ENCODE data around the gene TAS2R1.

Gene TAS2R1, protein sequence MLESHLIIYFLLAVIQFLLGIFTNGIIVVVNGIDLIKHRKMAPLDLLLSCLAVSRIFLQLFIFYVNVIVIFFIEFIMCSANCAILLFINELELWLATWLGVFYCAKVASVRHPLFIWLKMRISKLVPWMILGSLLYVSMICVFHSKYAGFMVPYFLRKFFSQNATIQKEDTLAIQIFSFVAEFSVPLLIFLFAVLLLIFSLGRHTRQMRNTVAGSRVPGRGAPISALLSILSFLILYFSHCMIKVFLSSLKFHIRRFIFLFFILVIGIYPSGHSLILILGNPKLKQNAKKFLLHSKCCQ

DNA sequence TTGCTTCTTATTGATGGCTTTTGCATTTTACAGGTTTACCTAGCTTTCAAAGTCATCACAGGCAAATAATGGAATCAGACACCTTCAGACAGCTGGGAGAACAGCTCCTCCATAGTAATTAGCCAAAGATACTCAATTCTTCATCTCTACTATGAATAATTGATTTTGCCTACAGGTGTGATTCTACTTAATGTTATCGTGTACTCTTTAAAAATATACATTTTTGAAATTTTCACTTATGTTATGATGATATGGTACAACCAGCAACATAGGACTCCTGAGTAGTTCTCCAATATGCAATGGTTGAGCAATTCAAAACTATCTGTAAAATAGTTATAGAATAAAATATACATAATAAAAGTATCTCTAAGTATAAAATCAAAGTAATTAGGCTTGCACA lies at the start of gene TAS2R1:
Gene TAS2R1, minus strand, starts transcription at position 101 of the 400 bp plus-strand sequence. CDS start 319 bp downstream, outside the sequence.
- Mint-ChIP-seq H3K9me3 (peaks cover 3% of the 10 kb centered on the region), H3K4me3 (no peak within 1 kb of the TSS), H3K4me1 (no peaks in the 10 kb centered on the region), H3K36me3 (no peaks in the 10 kb centered on the region), H3K27me3 (no peaks in the 10 kb centered on the region), H3K27ac (no peak within 1 kb of the TSS)

DNA sequence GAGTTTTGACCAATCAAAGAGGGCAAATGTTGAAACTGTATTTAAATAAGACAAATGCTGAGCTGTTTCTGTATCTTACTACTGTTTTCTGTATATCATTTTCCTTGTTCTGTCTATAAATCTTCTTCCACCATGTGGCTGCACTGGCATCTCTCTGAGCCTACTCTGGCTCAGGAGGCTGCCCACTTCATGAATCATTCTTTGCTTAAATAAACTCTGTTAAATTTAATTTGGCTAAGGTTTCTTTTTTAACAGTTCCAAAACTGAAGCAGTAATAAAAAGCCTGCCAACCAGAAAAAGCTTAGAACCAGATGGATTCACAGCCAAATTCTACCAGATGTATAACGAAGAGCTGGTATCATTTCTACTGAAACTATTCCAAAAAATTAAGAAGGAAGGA lies 40.2 kb upstream of the TAS2R1 start:
- Mint-ChIP-seq H3K36me3 (no peaks in the 10 kb centered on the region), H3K27ac (no peak overlapping the region), H3K9me3 (peaks cover 9% of the 10 kb centered on the region), H3K4me1 (no peaks in the 10 kb centered on the region), H3K27me3 (no peaks in the 10 kb centered on the region), H3K4me3 (no peak overlapping the region)

DNA sequence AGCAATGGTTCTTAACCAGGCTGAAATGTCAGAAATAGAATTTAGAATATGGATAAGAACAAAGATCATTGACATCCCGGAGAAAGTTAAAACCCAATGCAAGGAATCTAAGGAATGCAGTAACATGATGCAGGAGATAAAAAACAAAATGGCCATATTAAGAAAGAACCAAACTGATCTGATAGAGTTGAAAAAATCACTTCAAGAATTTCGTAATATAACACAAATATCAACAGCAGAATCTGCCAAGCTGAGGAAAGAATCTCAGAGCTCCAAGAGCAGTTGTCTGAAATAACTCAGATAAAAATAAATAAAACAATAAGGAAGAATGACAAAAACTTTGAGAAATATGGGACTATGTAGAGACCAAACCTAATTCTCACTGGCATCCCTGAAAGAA lies 37.8 kb upstream of the TAS2R1 start:
- Mint-ChIP-seq H3K9me3 (peaks cover 9% of the 10 kb centered on the region), H3K4me3 (no peak overlapping the region), H3K36me3 (no peaks in the 10 kb centered on the region), H3K4me1 (no peaks in the 10 kb centered on the region), H3K27ac (no peak overlapping the region), H3K27me3 (no peaks in the 10 kb centered on the region)

DNA sequence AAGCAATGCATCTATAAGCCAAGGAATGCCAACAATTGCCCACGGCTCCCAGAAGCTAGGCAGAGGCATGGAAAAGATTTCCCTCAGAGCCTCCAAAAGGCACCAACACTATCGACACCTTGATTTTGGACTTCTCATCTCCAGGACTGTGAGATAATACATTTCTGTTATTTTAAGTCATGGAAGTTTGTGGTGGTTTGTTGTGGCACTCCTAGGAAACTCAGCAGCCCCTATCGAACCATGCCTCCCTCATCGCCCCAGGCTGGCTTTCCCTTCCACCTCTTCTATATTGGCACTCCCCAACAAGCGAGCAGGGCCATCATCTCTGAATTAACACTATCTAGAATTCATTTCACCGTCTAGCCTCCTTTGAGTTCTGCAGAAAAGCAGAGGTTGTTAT lies 33.7 kb upstream of the TAS2R1 start:
- Mint-ChIP-seq H3K27me3 (no peaks in the 10 kb centered on the region), H3K27ac (no peak overlapping the region), H3K36me3 (no peaks in the 10 kb centered on the region), H3K9me3 (no peaks in the 10 kb centered on the region), H3K4me1 (no peaks in the 10 kb centered on the region), H3K4me3 (no peak overlapping the region)

DNA sequence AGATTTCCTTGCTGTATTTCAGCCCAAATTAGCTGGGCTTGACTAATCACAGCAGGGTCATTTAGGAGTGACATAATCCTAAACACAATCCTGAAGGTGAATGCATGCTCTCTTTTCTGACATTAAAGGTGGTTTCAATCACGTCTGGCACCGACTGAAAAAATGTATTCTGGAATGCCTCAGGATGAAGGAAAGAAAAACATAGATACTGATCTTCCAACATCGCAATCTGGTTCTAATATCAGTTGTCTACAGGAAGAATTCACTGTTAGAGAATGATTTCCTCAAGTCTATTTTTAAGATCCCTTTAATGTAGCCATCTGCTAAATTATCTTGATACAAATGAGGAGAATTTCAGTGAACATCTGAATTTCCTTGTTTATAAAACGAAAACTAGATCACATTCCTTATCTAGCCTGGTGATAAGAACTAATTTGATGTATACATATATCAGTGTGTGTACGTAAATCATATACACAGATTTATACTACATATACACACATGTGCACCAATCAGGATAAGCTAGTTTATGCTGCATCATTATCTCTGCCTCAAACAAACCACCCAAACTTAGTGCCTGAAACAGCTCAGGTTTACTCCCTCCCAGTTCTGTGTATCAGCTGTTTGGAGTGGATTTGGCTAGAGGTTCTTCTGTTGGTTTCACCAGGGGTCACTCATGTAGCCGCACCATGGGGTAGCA lies 31.3 kb upstream of the TAS2R1 start:
- no peaks in the 10 kb centered on the region for H3K36me3 Mint-ChIP-seq
- H3K4me1 Mint-ChIP-seq: no peaks in the 10 kb centered on the region
- no peak overlapping the region for H3K27ac Mint-ChIP-seq
- H3K9me3 Mint-ChIP-seq: no peaks in the 10 kb centered on the region
- no peak overlapping the region for H3K4me3 Mint-ChIP-seq
- no peaks in the 10 kb centered on the region for H3K27me3 Mint-ChIP-seq

DNA sequence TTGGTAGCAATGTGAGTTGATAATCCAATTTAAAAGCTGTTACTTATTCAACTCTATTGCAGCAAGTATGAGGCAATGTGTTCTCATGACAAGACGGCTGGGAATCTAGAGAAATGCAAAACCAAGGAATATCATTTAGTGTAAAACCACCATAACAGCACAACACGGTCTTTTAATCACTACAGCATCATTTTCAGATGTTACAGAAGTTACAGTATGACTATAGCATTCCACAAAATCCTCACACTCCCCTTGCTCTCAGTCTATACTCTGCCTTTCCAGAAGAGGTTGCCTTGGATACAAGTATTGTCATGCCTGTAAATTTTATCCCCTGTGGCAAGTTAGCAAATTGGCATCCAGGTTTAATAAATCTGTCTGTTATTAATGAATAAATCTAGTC lies 28.6 kb upstream of the TAS2R1 start:
- H3K4me1 Mint-ChIP-seq: no peaks in the 10 kb centered on the region
- H3K4me3 Mint-ChIP-seq: no peak overlapping the region
- H3K27me3 Mint-ChIP-seq: no peaks in the 10 kb centered on the region
- H3K27ac Mint-ChIP-seq: no peak overlapping the region
- H3K36me3 Mint-ChIP-seq: no peaks in the 10 kb centered on the region
- no peaks in the 10 kb centered on the region for H3K9me3 Mint-ChIP-seq

DNA sequence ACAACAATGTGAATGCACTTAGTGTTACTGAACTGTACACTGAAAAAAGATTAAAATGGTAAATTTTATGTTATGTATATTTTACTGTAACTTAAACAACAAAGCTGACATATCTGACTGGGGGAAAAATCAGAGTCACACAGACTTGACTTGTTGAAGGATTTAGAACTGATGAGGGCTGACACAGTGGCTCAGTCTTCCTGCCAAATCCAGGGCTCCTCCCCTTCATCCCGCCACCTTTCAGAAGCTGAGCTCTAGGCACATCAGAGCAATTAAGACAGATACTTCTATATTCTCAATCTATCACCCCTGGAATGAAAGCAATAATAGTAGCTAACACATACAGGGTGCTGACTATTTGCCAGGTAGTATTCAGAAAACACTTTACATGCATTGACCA lies 27.7 kb upstream of the TAS2R1 start:
- no peaks in the 10 kb centered on the region for H3K4me1 Mint-ChIP-seq
- H3K27me3 Mint-ChIP-seq: no peaks in the 10 kb centered on the region
- H3K4me3 Mint-ChIP-seq: no peak overlapping the region
- no peak overlapping the region for H3K27ac Mint-ChIP-seq
- no peaks in the 10 kb centered on the region for H3K9me3 Mint-ChIP-seq
- H3K36me3 Mint-ChIP-seq: no peaks in the 10 kb centered on the region

DNA sequence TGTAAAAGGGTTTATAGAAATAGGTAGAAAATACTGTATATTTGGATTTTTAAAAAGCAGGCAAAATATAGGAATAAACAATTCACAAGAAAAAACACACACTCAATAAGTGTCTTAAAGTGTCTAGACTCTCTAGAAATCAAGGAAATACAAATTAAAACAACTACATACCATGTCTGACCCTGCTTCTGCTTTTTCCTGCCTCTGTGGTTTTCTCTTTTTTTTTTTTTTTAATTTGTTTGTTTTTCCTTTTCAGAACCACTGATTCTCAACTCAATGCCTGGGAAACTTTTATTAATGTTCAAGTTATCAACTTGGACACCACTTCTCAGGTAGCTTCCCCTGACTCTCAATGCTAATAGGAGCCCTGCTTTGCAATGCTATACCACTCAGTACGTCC lies 25.5 kb upstream of the TAS2R1 start:
- Mint-ChIP-seq H3K27ac (no peak overlapping the region), H3K27me3 (no peaks in the 10 kb centered on the region), H3K4me3 (no peak overlapping the region), H3K36me3 (no peaks in the 10 kb centered on the region), H3K4me1 (no peaks in the 10 kb centered on the region), H3K9me3 (no peaks in the 10 kb centered on the region)

DNA sequence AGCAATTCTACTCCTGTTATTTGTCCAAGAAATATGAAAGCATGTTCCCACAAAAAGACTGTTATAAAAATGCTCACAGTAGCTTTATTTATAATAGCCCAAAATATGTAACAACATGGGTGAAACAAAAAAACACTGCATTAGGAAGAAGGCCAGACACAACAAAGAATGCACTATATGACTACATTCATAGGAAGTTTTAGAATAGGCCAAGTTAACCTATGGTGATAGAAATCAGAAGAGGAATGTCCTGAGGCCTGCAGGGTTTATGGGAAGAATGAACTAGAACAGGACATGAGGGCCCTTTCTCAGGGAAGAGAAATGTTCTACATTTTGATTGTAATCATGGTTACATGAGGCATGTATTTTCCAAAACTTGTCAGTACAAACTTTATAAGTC lies 24.7 kb upstream of the TAS2R1 start:
- no peaks in the 10 kb centered on the region for H3K36me3 Mint-ChIP-seq
- H3K9me3 Mint-ChIP-seq: no peaks in the 10 kb centered on the region
- H3K27me3 Mint-ChIP-seq: no peaks in the 10 kb centered on the region
- no peaks in the 10 kb centered on the region for H3K4me1 Mint-ChIP-seq
- H3K4me3 Mint-ChIP-seq: no peak overlapping the region
- H3K27ac Mint-ChIP-seq: no peak overlapping the region

DNA sequence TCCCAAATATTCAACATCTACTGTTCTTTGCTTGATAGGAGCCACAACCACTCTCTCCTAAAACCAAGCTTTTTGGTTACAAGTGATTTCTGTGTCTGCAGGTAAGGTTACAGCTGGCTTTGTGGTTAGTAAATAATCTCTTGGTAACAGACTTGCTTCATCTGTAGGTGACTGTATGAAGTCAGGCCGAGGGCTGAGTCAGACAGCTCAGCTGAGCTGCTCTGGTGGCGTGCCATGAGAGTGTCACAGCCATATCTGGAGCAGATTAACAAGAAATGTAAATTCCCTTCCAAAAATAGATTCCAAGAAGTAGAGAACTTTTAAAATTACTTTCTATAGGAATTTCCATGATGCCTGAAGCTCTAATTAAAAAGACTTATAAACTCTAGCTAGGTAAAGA lies 23.7 kb upstream of the TAS2R1 start:
- Mint-ChIP-seq H3K36me3 (no peaks in the 10 kb centered on the region), H3K4me1 (no peaks in the 10 kb centered on the region), H3K27ac (no peak overlapping the region), H3K27me3 (no peaks in the 10 kb centered on the region), H3K4me3 (no peak overlapping the region), H3K9me3 (no peaks in the 10 kb centered on the region)

DNA sequence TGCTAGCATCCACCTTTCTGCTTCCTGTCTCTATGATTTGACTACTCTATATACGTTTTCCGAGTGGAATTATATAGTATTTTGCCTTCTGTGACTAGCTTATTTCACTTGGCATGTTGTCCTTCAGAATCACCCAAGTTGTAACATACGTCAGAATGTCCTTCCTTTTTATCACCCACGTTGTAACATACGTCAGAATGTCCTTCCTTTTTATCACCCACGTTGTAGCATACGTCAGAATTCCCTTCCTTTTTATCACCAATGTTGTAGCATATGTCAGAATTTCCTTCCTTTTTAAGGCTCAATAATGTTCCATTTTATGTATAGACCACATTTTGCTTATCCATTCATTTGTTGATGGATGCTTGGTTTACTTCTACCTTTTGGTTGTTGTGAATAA lies 22.9 kb upstream of the TAS2R1 start:
- no peaks in the 10 kb centered on the region for H3K36me3 Mint-ChIP-seq
- no peaks in the 10 kb centered on the region for H3K9me3 Mint-ChIP-seq
- H3K4me1 Mint-ChIP-seq: no peaks in the 10 kb centered on the region
- H3K27ac Mint-ChIP-seq: no peak overlapping the region
- H3K27me3 Mint-ChIP-seq: no peaks in the 10 kb centered on the region
- no peak overlapping the region for H3K4me3 Mint-ChIP-seq

DNA sequence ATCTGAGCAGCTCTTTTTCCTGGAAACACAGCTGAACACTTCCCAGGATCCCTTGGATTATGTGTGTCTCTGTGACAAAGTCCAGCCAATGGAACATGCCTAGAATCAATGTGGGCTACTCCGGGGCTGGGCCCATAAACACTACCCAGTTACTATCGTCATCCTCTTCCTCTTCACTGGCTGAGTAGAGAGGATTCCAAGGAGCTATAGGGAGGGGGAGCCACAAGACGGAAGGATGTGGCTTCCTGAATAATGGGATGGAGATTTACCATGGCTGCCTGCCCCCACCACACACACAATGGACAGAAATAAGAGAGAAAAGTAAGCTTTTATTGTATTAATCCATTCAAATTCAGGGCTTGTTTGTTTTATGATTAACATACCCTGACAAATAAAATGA lies 22.1 kb upstream of the TAS2R1 start:
- H3K4me1 Mint-ChIP-seq: no peaks in the 10 kb centered on the region
- no peaks in the 10 kb centered on the region for H3K36me3 Mint-ChIP-seq
- no peaks in the 10 kb centered on the region for H3K9me3 Mint-ChIP-seq
- H3K27ac Mint-ChIP-seq: no peak overlapping the region
- H3K27me3 Mint-ChIP-seq: no peaks in the 10 kb centered on the region
- H3K4me3 Mint-ChIP-seq: no peak overlapping the region

DNA sequence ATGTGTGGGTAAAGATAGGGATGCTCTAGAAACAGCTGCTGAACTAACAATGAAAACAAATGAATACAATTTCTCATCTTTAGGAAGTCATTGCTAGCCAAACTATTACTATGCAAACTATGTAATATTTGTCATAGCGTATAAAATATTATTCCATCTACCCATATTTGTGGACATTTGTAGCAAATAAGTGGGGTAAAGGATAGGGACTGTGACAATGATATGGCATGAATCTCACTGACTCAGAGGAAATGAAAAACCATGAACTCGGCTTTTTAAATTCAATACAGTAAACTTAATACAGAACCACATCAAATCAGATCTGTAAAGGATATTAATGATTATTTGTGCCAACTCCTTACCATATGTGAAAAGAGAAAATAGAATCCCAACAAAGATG lies 16.7 kb upstream of the TAS2R1 start:
- no peak overlapping the region for H3K4me3 Mint-ChIP-seq
- no peaks in the 10 kb centered on the region for H3K36me3 Mint-ChIP-seq
- H3K27me3 Mint-ChIP-seq: no peaks in the 10 kb centered on the region
- H3K27ac Mint-ChIP-seq: no peak overlapping the region
- no peaks in the 10 kb centered on the region for H3K4me1 Mint-ChIP-seq
- H3K9me3 Mint-ChIP-seq: no peaks in the 10 kb centered on the region

DNA sequence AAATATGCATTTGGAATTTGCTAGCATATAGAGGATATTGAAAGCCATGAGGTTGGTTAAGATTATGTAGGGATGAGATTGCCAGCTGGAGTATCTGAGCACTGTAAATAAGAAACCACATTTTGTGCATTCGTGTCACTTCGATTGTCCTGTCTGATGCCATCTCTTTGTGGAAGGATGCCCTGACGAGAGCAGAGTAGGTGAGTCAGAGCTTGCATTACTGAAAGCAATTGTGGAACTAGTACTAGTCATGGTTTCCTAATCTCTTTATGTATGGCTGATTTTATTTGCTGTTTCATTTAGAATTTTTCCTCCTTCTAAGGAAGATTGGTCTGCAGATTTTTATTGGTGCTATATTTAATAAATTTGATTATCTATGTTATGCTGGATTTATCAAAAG lies 14.5 kb upstream of the TAS2R1 start:
- no peaks in the 10 kb centered on the region for H3K36me3 Mint-ChIP-seq
- H3K9me3 Mint-ChIP-seq: peaks cover 2% of the 10 kb centered on the region
- H3K27me3 Mint-ChIP-seq: no peaks in the 10 kb centered on the region
- H3K4me1 Mint-ChIP-seq: no peaks in the 10 kb centered on the region
- H3K4me3 Mint-ChIP-seq: no peak overlapping the region
- H3K27ac Mint-ChIP-seq: no peak overlapping the region

DNA sequence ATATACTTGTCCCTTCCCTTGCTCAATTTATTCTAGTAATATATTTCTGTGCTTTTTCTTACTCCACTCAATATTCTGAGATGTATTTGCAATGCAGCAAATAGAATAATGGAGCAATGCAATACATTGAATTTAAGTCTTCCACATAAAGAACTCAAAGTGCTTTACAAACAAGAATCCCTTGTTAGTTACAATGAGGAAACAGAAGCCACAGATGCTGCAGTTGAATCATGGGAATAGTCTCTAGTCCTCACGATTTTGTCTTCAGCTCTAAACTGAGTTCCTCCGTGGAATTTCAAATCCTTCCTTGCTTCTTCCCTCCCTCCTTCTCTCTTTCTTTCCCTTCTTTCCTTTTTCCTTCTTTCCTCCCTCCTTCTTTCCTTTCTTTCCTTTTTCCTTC lies 12.5 kb upstream of the TAS2R1 start:
- no peaks in the 10 kb centered on the region for H3K27me3 Mint-ChIP-seq
- H3K9me3 Mint-ChIP-seq: peaks cover 10% of the 10 kb centered on the region
- H3K4me1 Mint-ChIP-seq: no peaks in the 10 kb centered on the region
- H3K36me3 Mint-ChIP-seq: no peaks in the 10 kb centered on the region
- no peak overlapping the region for H3K4me3 Mint-ChIP-seq
- no peak overlapping the region for H3K27ac Mint-ChIP-seq

DNA sequence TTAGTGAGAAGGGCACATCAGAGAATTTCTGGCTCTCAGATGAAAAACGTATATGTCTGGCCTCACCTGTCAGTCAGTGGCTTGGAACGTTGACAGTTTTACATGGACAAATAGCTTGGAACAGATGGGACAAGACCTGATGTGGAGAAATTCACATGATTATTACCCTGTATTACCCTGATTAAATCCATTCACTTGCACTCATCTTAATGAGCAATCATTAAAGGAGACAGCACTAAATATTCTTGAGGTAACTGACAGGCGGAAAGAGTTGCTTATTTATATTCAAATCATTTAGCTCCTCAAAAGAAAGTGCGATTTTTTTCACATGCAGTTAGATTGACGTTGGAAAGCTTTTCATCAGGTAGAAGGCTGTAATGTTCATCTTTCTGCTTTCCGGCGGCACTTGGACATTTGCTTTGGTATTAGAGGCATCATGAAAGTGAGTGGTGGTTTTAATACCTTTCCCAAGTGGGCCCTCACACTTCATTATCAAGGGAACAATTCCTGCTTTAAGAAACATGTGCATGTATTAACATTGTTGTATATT lies 11.7 kb upstream of the TAS2R1 start:
- no peaks in the 10 kb centered on the region for H3K36me3 Mint-ChIP-seq
- H3K9me3 Mint-ChIP-seq: peaks cover 10% of the 10 kb centered on the region
- H3K27ac Mint-ChIP-seq: no peak overlapping the region
- H3K27me3 Mint-ChIP-seq: no peaks in the 10 kb centered on the region
- no peaks in the 10 kb centered on the region for H3K4me1 Mint-ChIP-seq
- H3K4me3 Mint-ChIP-seq: no peak overlapping the region

Data from activated naive CD4-positive, alpha-beta T cell treated with anti-CD3 and anti-CD28 coated beads, Interleukin-2, amount 50 U/mL, for 24 hours (primary cell).